GM23338 (cell line): ENCODE results near the gene GUCA2A.

ENCODE experiments used
- EZH2 ChIP-seq: fragments of 200-600 bp; sonication (generic); IDR thresholded peaks from one replicate; pipeline ENCODE4 v1.8.0; 2017; ENCODE audit warnings: antibody characterized with exemption, mild to moderate bottlenecking, low read depth; ENCODE audit not compliant: unreplicated experiment
- NANOG ChIP-seq: IDR thresholded peaks from 2 replicates; pipeline ENCODE4 v1.6.1; 2016; ENCODE audit warnings: antibody characterized with exemption, borderline replicate concordance
- TF ChIP-seq, protein P1 (sequence below), 2 experiments: fragments of 200-600 bp in 1 of 2; sonication (generic) in 1 of 2; conservative IDR thresholded peaks; 2 replicates each; pipeline versions ENCODE4 v1.5.1 to v1.6.1; 2016 to 2017; ENCODE audit warnings: antibody characterized with exemption in 2 of 2, low read depth in 2 of 2, mild to moderate bottlenecking in 2 of 2, moderate library complexity in 1 of 2

DNA sequence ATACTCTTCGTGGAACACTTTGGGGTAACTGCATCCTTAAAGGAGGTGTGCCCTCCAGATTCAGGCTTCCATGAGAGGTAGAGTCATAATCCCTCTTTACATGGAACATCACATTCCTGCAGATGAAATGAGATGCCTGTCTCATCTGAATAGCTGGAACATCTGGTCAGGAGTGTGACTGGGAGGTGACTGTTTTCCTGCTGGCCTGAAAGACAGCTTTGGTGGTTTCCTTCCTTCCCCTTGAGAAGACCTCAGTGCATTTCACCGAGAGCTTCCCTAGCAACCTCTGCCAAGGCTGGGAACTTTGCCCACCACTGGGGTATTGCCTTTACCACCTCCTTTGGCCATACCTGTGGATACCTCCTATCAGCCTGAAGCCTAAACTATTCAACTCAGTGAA is 46.7 kb upstream of the GUCA2A start:
- no peak for TF ChIP-seq EZH2
- TF ChIP-seq, protein P1, sequence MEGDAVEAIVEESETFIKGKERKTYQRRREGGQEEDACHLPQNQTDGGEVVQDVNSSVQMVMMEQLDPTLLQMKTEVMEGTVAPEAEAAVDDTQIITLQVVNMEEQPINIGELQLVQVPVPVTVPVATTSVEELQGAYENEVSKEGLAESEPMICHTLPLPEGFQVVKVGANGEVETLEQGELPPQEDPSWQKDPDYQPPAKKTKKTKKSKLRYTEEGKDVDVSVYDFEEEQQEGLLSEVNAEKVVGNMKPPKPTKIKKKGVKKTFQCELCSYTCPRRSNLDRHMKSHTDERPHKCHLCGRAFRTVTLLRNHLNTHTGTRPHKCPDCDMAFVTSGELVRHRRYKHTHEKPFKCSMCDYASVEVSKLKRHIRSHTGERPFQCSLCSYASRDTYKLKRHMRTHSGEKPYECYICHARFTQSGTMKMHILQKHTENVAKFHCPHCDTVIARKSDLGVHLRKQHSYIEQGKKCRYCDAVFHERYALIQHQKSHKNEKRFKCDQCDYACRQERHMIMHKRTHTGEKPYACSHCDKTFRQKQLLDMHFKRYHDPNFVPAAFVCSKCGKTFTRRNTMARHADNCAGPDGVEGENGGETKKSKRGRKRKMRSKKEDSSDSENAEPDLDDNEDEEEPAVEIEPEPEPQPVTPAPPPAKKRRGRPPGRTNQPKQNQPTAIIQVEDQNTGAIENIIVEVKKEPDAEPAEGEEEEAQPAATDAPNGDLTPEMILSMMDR (conservative IDR thresholded peaks at IDR 0.05; ENCODE audit: low read depth in 2 of 2): no peak
- TF ChIP-seq NANOG: no peak
